GM23338 (cell line): ENCODE results near the gene MIPEP. TPM values are rescaled to one million over a fixed set of nuclear protein-coding genes. Genes with fewer than 3 reads are reported as not detected.

ENCODE experiments used
- ATAC-seq: fragments of 200-7000 bp; cut with Tn5 transposase; 3 replicates; pipeline ENCODE4 v1.9.1; 2020
- DNase-seq: peaks from one replicate; pipeline ENCODE4 v3.0.0-alpha.2; 2015; ENCODE audit warnings: low spot score
- H2AFZ ChIP-seq: fragments of 200-600 bp; sonication (generic); 2 replicates; pipeline ENCODE4 v1.8.0; 2016; ENCODE audit warnings: antibody characterized with exemption, mild to moderate bottlenecking, moderate library complexity
- H3F3A ChIP-seq: fragments of 200-600 bp; sonication (generic); replicated peaks from 2 replicates; pipeline ENCODE4 v1.8.0; 2017; ENCODE audit warnings: antibody characterized with exemption, mixed run types, low read depth
- H3K27ac ChIP-seq: fragments of 200-600 bp; sonication (generic); 2 replicates; pipeline ENCODE4 v1.6.1; 2016; ENCODE audit warnings: low read depth
- H3K27me3 ChIP-seq: fragments of 200-600 bp; sonication (generic); 2 replicates; pipeline ENCODE4 v1.8.0; 2016; ENCODE audit warnings: mild to moderate bottlenecking, mixed run types, moderate library complexity; ENCODE audit not compliant: insufficient read depth
- H3K36me3 ChIP-seq: fragments of 200-600 bp; sonication (generic); 2 replicates; pipeline ENCODE4 v1.8.0; 2016; ENCODE audit warnings: mild to moderate bottlenecking; ENCODE audit not compliant: insufficient read depth
- H3K4me1 ChIP-seq: fragments of 200-600 bp; sonication (generic); 2 replicates; pipeline ENCODE4 v1.8.0; 2016; ENCODE audit warnings: mild to moderate bottlenecking, moderate library complexity; ENCODE audit not compliant: insufficient read depth
- H3K4me2 ChIP-seq: fragments of 200-600 bp; sonication (generic); 2 replicates; pipeline ENCODE4 v1.7.1; 2017; ENCODE audit warnings: mixed run types
- H3K4me3 ChIP-seq: fragments of 200-600 bp; sonication (generic); 2 replicates; pipeline ENCODE4 v1.6.1; 2016; ENCODE audit warnings: mixed run types
- H3K79me2 ChIP-seq: fragments of 200-600 bp; sonication (generic); replicated peaks from 2 replicates; pipeline ENCODE4 v1.8.0; 2017; ENCODE audit warnings: mild to moderate bottlenecking; ENCODE audit not compliant: insufficient read depth
- H3K9me2 ChIP-seq: fragments of 200-600 bp; sonication (generic); 2 replicates; pipeline ENCODE4 v1.8.0; 2017; ENCODE audit not compliant: insufficient read depth
- H4K20me1 ChIP-seq: fragments of 200-600 bp; sonication (generic); replicated peaks from 2 replicates; pipeline ENCODE4 v1.8.0; 2017; ENCODE audit warnings: mild to moderate bottlenecking; ENCODE audit not compliant: insufficient read depth
- H3K27ac Mint-ChIP-seq: 2 replicates; pipeline ENCODE4 v1.8.0; 2020; ENCODE audit warnings: inconsistent platforms, mild to moderate bottlenecking, moderate library complexity, mixed read lengths
- H3K27me3 Mint-ChIP-seq: 3 replicates; pipeline ENCODE4 v1.8.0; 2022; ENCODE audit warnings: low read depth, mild to moderate bottlenecking, moderate library complexity, mixed read lengths, inconsistent platforms; ENCODE audit not compliant: insufficient read depth, poor library complexity
- H3K36me3 Mint-ChIP-seq: 3 replicates; pipeline ENCODE4 v1.8.0; 2021; ENCODE audit warnings: low read depth, mild to moderate bottlenecking, inconsistent platforms, moderate library complexity, mixed read lengths
- H3K4me1 Mint-ChIP-seq: 3 replicates; pipeline ENCODE4 v1.8.0; 2020; ENCODE audit warnings: mild to moderate bottlenecking, inconsistent platforms, mixed read lengths
- H3K4me3 Mint-ChIP-seq: 3 replicates; pipeline ENCODE4 v1.8.0; 2021; ENCODE audit warnings: moderate library complexity, mild to moderate bottlenecking, inconsistent platforms, mixed read lengths
- H3K9me3 Mint-ChIP-seq: 3 replicates; pipeline ENCODE4 v1.8.0; 2020; ENCODE audit warnings: moderate library complexity, mild to moderate bottlenecking, inconsistent platforms, mixed read lengths
- CREB1 ChIP-seq: fragments of 250-450 bp; sonication (Bioruptor Pico); IDR thresholded peaks from 2 replicates; pipeline ENCODE4 v1.5.0; 2020; ENCODE audit warnings: low read depth, mild to moderate bottlenecking, moderate library complexity
- EZH2 ChIP-seq: fragments of 200-600 bp; sonication (generic); IDR thresholded peaks from one replicate; pipeline ENCODE4 v1.8.0; 2017; ENCODE audit warnings: antibody characterized with exemption, mild to moderate bottlenecking, low read depth; ENCODE audit not compliant: unreplicated experiment
- EZH2phosphoT487 ChIP-seq: fragments of 200-600 bp; sonication (generic); IDR thresholded peaks from one replicate; pipeline ENCODE4 v1.8.1; 2018; ENCODE audit warnings: antibody characterized with exemption; ENCODE audit not compliant: unreplicated experiment
- JUNB ChIP-seq: IDR thresholded peaks from one replicate; pipeline ENCODE4 v1.6.1; 2016; ENCODE audit warnings: antibody characterized with exemption; ENCODE audit not compliant: unreplicated experiment
- NANOG ChIP-seq: IDR thresholded peaks from 2 replicates; pipeline ENCODE4 v1.6.1; 2016; ENCODE audit warnings: antibody characterized with exemption, borderline replicate concordance
- POLR2AphosphoS5 ChIP-seq: IDR thresholded peaks from 2 replicates; pipeline ENCODE4 v1.6.1; 2016; ENCODE audit warnings: antibody characterized with exemption, low read depth
- STAT1 ChIP-seq: IDR thresholded peaks from one replicate; pipeline ENCODE4 v1.6.1; 2016; ENCODE audit warnings: antibody characterized with exemption; ENCODE audit not compliant: unreplicated experiment
- ZNF114 ChIP-seq: fragments of 250-450 bp; sonication (Bioruptor Pico); IDR thresholded peaks from 2 replicates; pipeline ENCODE4 v1.5.0; 2020; ENCODE audit warnings: mild to moderate bottlenecking, moderate library complexity
- ZNF331 ChIP-seq: fragments of 250-450 bp; sonication (Bioruptor Pico); IDR thresholded peaks from 2 replicates; pipeline ENCODE4 v1.5.0; 2020; ENCODE audit warnings: low read depth, mild to moderate bottlenecking, moderate library complexity
- polyA plus RNA-seq: library from polyadenylated mRNA; unstranded; fragments of >200 nt; fragmentation: Nextera tagmentation; extraction: Ambion mirVana; gene quantifications from 2 replicates; pipeline ENCODE4 v1.2.1, GENCODE V29; 2016
- total RNA-seq: library from RNA; depleted of rRNA; stranded (reverse); fragments of >200 nt; shearing (Covaris generic); gene quantifications from 2 replicates; pipeline ENCODE4 v1.2.3, GENCODE V29; 2014
- TF ChIP-seq, protein P1 (sequence below): IDR thresholded peaks from 2 replicates; pipeline ENCODE4 v1.6.1; 2016; ENCODE audit warnings: antibody characterized with exemption
- TF ChIP-seq, protein P2 (sequence below): fragments of 250-450 bp; sonication (Bioruptor Pico); IDR thresholded peaks from 2 replicates; pipeline ENCODE4 v1.5.0; 2020; ENCODE audit warnings: mild to moderate bottlenecking, moderate library complexity
- TF ChIP-seq, protein P3 (sequence below): IDR thresholded peaks from one replicate; pipeline ENCODE4 v1.6.1; 2018; ENCODE audit warnings: antibody characterized with exemption; ENCODE audit not compliant: unreplicated experiment
- TF ChIP-seq, protein P4 (sequence below), 2 experiments: fragments of 200-600 bp in 1 of 2; sonication (generic) in 1 of 2; conservative IDR thresholded peaks; 2 replicates each; pipeline versions ENCODE4 v1.5.1 to v1.6.1; 2016 to 2017; ENCODE audit warnings: antibody characterized with exemption in 2 of 2, low read depth in 2 of 2, mild to moderate bottlenecking in 2 of 2, moderate library complexity in 1 of 2

MIPEP gene
- total and polyA plus RNA-seq, 2 experiments from 2014 or later, result 20.8 to 22.5 TPM

DNA sequence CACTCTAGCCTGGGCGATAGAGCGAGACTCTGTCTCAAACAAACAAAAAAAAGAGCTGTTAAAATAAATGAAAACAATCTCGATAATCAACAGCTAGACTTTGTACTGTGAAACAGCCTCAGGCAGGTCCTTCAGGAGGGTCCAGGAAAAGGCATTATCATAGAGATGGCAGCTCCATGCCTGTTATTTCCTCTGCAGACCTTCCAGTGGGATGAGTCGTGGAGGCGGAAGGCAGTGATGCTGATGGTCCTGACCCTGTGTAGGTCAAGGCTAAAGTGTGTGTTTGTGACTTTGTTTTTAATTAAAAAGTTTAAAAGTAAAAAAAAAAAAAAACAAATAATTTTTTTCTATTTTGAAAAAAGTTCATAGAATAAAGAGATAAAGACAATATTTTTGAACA is 201.6 kb downstream of the MIPEP start:
- TF ChIP-seq EZH2 (no peak), CREB1 (CRISPR knock-in tag) (no peak), ZNF331 (CRISPR knock-in tag) (no peak), EZH2phosphoT487 (no peak), POLR2AphosphoS5 (no peak), JUNB (no peak), ZNF114 (no peak), STAT1 (no peak), NANOG (no peak)
- TF ChIP-seq, protein P1, sequence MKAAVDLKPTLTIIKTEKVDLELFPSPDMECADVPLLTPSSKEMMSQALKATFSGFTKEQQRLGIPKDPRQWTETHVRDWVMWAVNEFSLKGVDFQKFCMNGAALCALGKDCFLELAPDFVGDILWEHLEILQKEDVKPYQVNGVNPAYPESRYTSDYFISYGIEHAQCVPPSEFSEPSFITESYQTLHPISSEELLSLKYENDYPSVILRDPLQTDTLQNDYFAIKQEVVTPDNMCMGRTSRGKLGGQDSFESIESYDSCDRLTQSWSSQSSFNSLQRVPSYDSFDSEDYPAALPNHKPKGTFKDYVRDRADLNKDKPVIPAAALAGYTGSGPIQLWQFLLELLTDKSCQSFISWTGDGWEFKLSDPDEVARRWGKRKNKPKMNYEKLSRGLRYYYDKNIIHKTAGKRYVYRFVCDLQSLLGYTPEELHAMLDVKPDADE, result no peak
- TF ChIP-seq, protein P2, sequence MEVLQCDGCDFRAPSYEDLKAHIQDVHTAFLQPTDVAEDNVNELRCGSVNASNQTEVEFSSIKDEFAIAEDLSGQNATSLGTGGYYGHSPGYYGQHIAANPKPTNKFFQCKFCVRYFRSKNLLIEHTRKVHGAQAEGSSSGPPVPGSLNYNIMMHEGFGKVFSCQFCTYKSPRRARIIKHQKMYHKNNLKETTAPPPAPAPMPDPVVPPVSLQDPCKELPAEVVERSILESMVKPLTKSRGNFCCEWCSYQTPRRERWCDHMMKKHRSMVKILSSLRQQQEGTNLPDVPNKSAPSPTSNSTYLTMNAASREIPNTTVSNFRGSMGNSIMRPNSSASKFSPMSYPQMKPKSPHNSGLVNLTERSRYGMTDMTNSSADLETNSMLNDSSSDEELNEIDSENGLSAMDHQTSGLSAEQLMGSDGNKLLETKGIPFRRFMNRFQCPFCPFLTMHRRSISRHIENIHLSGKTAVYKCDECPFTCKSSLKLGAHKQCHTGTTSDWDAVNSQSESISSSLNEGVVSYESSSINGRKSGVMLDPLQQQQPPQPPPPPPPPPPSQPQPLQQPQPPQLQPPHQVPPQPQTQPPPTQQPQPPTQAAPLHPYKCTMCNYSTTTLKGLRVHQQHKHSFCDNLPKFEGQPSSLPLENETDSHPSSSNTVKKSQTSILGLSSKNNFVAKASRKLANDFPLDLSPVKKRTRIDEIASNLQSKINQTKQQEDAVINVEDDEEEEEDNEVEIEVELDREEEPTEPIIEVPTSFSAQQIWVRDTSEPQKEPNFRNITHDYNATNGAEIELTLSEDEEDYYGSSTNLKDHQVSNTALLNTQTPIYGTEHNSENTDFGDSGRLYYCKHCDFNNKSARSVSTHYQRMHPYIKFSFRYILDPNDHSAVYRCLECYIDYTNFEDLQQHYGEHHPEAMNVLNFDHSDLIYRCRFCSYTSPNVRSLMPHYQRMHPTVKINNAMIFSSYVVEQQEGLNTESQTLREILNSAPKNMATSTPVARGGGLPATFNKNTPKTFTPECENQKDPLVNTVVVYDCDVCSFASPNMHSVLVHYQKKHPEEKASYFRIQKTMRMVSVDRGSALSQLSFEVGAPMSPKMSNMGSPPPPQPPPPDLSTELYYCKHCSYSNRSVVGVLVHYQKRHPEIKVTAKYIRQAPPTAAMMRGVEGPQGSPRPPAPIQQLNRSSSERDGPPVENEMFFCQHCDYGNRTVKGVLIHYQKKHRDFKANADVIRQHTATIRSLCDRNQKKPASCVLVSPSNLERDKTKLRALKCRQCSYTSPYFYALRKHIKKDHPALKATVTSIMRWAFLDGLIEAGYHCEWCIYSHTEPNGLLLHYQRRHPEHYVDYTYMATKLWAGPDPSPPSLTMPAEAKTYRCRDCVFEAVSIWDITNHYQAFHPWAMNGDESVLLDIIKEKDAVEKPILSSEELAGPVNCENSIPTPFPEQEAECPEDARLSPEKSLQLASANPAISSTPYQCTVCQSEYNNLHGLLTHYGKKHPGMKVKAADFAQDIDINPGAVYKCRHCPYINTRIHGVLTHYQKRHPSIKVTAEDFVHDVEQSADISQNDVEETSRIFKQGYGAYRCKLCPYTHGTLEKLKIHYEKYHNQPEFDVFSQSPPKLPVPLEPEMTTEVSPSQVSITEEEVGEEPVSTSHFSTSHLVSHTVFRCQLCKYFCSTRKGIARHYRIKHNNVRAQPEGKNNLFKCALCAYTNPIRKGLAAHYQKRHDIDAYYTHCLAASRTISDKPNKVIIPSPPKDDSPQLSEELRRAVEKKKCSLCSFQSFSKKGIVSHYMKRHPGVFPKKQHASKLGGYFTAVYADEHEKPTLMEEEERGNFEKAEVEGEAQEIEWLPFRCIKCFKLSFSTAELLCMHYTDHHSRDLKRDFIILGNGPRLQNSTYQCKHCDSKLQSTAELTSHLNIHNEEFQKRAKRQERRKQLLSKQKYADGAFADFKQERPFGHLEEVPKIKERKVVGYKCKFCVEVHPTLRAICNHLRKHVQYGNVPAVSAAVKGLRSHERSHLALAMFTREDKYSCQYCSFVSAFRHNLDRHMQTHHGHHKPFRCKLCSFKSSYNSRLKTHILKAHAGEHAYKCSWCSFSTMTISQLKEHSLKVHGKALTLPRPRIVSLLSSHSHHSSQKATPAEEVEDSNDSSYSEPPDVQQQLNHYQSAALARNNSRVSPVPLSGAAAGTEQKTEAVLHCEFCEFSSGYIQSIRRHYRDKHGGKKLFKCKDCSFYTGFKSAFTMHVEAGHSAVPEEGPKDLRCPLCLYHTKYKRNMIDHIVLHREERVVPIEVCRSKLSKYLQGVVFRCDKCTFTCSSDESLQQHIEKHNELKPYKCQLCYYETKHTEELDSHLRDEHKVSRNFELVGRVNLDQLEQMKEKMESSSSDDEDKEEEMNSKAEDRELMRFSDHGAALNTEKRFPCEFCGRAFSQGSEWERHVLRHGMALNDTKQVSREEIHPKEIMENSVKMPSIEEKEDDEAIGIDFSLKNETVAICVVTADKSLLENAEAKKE (CRISPR knock-in tag), result no peak
- TF ChIP-seq, protein P3, sequence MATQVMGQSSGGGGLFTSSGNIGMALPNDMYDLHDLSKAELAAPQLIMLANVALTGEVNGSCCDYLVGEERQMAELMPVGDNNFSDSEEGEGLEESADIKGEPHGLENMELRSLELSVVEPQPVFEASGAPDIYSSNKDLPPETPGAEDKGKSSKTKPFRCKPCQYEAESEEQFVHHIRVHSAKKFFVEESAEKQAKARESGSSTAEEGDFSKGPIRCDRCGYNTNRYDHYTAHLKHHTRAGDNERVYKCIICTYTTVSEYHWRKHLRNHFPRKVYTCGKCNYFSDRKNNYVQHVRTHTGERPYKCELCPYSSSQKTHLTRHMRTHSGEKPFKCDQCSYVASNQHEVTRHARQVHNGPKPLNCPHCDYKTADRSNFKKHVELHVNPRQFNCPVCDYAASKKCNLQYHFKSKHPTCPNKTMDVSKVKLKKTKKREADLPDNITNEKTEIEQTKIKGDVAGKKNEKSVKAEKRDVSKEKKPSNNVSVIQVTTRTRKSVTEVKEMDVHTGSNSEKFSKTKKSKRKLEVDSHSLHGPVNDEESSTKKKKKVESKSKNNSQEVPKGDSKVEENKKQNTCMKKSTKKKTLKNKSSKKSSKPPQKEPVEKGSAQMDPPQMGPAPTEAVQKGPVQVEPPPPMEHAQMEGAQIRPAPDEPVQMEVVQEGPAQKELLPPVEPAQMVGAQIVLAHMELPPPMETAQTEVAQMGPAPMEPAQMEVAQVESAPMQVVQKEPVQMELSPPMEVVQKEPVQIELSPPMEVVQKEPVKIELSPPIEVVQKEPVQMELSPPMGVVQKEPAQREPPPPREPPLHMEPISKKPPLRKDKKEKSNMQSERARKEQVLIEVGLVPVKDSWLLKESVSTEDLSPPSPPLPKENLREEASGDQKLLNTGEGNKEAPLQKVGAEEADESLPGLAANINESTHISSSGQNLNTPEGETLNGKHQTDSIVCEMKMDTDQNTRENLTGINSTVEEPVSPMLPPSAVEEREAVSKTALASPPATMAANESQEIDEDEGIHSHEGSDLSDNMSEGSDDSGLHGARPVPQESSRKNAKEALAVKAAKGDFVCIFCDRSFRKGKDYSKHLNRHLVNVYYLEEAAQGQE, result no peak
- TF ChIP-seq, protein P4, sequence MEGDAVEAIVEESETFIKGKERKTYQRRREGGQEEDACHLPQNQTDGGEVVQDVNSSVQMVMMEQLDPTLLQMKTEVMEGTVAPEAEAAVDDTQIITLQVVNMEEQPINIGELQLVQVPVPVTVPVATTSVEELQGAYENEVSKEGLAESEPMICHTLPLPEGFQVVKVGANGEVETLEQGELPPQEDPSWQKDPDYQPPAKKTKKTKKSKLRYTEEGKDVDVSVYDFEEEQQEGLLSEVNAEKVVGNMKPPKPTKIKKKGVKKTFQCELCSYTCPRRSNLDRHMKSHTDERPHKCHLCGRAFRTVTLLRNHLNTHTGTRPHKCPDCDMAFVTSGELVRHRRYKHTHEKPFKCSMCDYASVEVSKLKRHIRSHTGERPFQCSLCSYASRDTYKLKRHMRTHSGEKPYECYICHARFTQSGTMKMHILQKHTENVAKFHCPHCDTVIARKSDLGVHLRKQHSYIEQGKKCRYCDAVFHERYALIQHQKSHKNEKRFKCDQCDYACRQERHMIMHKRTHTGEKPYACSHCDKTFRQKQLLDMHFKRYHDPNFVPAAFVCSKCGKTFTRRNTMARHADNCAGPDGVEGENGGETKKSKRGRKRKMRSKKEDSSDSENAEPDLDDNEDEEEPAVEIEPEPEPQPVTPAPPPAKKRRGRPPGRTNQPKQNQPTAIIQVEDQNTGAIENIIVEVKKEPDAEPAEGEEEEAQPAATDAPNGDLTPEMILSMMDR (conservative IDR thresholded peaks at IDR 0.05; ENCODE audit: low read depth in 2 of 2), result no peak
- Histone ChIP-seq H4K20me1 (no peaks in the 10 kb centered on the region), H3K4me1 (no peaks in the 10 kb centered on the region), H3K4me3 (no peak overlapping the region), H2AFZ (no peak overlapping the region), H3K9me2 (peaks cover 3% of the 10 kb centered on the region; the same call in 1 of the 2 replicates), H3K27me3 (no peaks in the 10 kb centered on the region), H3K36me3 (no peaks in the 10 kb centered on the region; the same call in 1 of the 2 replicates), H3K27ac (no peak overlapping the region), H3K4me2 (no peak overlapping the region), H3F3A (no peaks in the 10 kb centered on the region), H3K79me2 (no peaks in the 10 kb centered on the region)
- DNase-seq (no peak), ATAC-seq (no peak)
- Mint-ChIP-seq H3K4me3 (no peak overlapping the region), H3K4me1 (no peaks in the 10 kb centered on the region), H3K27me3 (peaks cover 6% of the 10 kb centered on the region), H3K36me3 (peaks cover 12% of the 10 kb centered on the region; the same call in 2 of the 3 replicates), H3K27ac (no peak overlapping the region), H3K9me3 (peaks cover 30% of the 10 kb centered on the region)
